Hepatocyte (in vitro differentiated cells): ENCODE results near the gene MRPS10.
"Not testable (repeated sequence)": the region's sequence is repeated elsewhere in the genome, so short reads cannot be mapped to it uniquely, and the experiment has no call there.

Experiments
- CTCF ChIP-seq: fragments of 200-600 bp; sonication (generic); IDR thresholded peaks from 2 replicates; pipeline ENCODE4 v1.5.1; 2016; ENCODE audit warnings: antibody characterized with exemption, mild to moderate bottlenecking; ENCODE audit not compliant: poor library complexity
- EZH2 ChIP-seq: fragments of 200-600 bp; sonication (generic); IDR thresholded peaks from 2 replicates; pipeline ENCODE4 v1.6.1; 2016; ENCODE audit warnings: antibody characterized with exemption, mild to moderate bottlenecking, borderline replicate concordance
- EZH2phosphoT487 ChIP-seq: fragments of 200-600 bp; sonication (generic); IDR thresholded peaks from one replicate; pipeline ENCODE4 v1.6.1; 2018; ENCODE audit warnings: antibody characterized with exemption, mild to moderate bottlenecking, low read depth, moderate library complexity; ENCODE audit not compliant: unreplicated experiment, severe bottlenecking

- TF ChIP-seq CTCF, EZH2, EZH2phosphoT487: not testable (repeated sequence)
These were observed 1.2 kb downstream of the MRPS10 start for GRCh38 chr6:42216495-42216894.
